Mesothelial cell of epicardium (in vitro differentiated cells): Measurements from ENCODE around the gene NR3C2. TPM values are rescaled to one million over a fixed set of nuclear protein-coding genes. Genes with fewer than 3 reads are reported as not detected.

ENCODE experiments used
- DNase-seq, 2 experiments: peaks; one replicate each; pipeline ENCODE4 v3.0.0; 2021; ENCODE audit warnings: low spot score in 2 of 2; ENCODE audit not compliant: unreplicated experiment in 2 of 2
- H3K27ac Mint-ChIP-seq: 2 replicates; pipeline ENCODE4 v1.8.0; 2021; ENCODE audit warnings: mixed read lengths
- H3K27me3 Mint-ChIP-seq: 2 replicates; pipeline ENCODE4 v1.8.0; 2021; ENCODE audit warnings: low read depth, mixed read lengths
- H3K36me3 Mint-ChIP-seq: 2 replicates; pipeline ENCODE4 v1.8.0; 2021; ENCODE audit warnings: mixed read lengths
- H3K4me1 Mint-ChIP-seq: 2 replicates; pipeline ENCODE4 v1.8.0; 2021; ENCODE audit warnings: mixed read lengths
- H3K4me3 Mint-ChIP-seq: 2 replicates; pipeline ENCODE4 v1.8.0; 2021; ENCODE audit warnings: mild to moderate bottlenecking, moderate library complexity, mixed read lengths
- H3K9me3 Mint-ChIP-seq: 2 replicates; pipeline ENCODE4 v1.8.0; 2021; ENCODE audit warnings: mixed read lengths
- total RNA-seq: library from RNA; stranded (reverse); gene quantifications from 3 replicates; pipeline ENCODE4 v1.2.1, GENCODE V29; 2021
- TF ChIP-seq, protein P1 (sequence below): fragments of 200-600 bp; sonication (generic); IDR thresholded peaks from one replicate; pipeline ENCODE4 v1.5.0; 2021; ENCODE audit warnings: antibody characterized with exemption; ENCODE audit not compliant: unreplicated experiment

NR3C2 gene
- total RNA-seq, 1 donor from 2014 or later, result 5.2 TPM

DNA sequence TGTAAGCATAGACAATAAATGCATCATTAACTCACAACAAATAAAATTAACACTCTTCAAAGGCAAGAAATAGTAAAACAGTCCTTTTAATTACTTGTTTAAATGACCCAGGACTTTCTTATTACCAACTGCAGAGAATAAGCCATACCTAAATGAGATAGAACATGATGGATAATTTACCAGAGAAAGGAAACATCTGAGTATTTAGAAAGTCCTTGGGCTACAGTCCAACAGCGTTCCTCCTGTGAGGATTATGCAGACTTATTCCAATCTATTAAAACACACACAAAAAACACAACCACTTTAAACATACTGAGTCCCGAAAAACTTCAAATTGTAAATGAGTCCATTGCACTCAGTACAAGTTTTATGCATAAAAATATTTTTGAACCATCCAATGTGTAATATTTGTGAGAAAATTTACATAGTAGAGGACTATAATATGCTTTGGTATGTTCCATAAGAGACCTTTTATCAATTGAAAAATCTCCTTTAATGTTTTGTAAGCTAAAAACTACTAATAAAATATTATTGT, 129.2 kb downstream of the NR3C2 start:
- no peak for DNase-seq
- peaks cover 10% of the 10 kb centered on the region for H3K4me1 Mint-ChIP-seq
- no peaks in the 10 kb centered on the region for H3K27me3 Mint-ChIP-seq
- H3K9me3 Mint-ChIP-seq, result no peaks in the 10 kb centered on the region
- H3K27ac Mint-ChIP-seq, result no peak overlapping the region
- TF ChIP-seq, protein P1, sequence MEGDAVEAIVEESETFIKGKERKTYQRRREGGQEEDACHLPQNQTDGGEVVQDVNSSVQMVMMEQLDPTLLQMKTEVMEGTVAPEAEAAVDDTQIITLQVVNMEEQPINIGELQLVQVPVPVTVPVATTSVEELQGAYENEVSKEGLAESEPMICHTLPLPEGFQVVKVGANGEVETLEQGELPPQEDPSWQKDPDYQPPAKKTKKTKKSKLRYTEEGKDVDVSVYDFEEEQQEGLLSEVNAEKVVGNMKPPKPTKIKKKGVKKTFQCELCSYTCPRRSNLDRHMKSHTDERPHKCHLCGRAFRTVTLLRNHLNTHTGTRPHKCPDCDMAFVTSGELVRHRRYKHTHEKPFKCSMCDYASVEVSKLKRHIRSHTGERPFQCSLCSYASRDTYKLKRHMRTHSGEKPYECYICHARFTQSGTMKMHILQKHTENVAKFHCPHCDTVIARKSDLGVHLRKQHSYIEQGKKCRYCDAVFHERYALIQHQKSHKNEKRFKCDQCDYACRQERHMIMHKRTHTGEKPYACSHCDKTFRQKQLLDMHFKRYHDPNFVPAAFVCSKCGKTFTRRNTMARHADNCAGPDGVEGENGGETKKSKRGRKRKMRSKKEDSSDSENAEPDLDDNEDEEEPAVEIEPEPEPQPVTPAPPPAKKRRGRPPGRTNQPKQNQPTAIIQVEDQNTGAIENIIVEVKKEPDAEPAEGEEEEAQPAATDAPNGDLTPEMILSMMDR, result no peak
- H3K4me3 Mint-ChIP-seq, result no peak overlapping the region
- no peaks in the 10 kb centered on the region for H3K36me3 Mint-ChIP-seq

DNA sequence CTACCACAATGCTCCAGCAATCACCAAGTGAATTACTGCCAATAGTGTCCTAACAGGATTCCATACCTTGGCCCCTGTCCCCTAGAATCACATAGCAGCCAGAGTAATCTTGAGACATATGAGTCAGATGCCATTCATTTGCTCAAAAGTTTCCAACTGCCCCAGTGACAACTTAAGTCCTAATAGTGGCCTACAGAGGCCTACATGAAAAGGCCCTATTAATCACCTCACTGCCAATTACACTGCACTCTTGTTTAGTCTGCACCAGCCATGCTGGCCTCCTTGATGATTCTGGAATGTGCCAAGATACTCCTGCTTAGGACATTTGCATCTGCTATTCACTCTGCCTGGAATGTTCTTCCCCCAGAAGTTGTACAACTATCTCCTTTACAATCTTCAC, 130.7 kb downstream of the NR3C2 start:
- Mint-ChIP-seq H3K27ac (no peak overlapping the region), H3K27me3 (no peaks in the 10 kb centered on the region), H3K9me3 (no peaks in the 10 kb centered on the region), H3K4me1 (peaks cover 10% of the 10 kb centered on the region), H3K4me3 (no peak overlapping the region), H3K36me3 (no peaks in the 10 kb centered on the region)
- no peak for DNase-seq
- TF ChIP-seq, protein P1, result no peak

DNA sequence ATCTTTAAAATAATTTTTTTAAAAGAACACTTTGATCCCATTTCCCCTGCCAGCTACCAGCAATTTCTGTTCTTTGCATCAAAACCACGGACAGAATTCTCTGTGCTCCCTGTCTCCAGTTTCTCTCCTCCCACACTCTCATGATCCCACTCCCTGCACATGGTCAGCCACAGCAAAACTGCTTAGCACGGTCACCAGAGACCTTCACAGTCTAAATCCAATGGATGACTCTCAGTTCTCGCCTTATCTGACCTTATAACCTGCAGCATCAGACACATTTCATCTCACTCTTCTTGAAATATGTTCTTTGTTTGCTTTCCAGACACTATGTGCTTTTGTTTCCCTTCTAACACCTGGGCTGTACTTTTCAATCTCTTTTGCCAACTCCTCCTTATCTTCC, 131.5 kb downstream of the NR3C2 start:
- Mint-ChIP-seq H3K4me3 (no peak overlapping the region), H3K9me3 (no peaks in the 10 kb centered on the region), H3K27me3 (no peaks in the 10 kb centered on the region), H3K27ac (no peak overlapping the region), H3K36me3 (no peaks in the 10 kb centered on the region), H3K4me1 (peaks cover 10% of the 10 kb centered on the region)
- TF ChIP-seq, protein P1, result no peak
- no peak for DNase-seq

DNA sequence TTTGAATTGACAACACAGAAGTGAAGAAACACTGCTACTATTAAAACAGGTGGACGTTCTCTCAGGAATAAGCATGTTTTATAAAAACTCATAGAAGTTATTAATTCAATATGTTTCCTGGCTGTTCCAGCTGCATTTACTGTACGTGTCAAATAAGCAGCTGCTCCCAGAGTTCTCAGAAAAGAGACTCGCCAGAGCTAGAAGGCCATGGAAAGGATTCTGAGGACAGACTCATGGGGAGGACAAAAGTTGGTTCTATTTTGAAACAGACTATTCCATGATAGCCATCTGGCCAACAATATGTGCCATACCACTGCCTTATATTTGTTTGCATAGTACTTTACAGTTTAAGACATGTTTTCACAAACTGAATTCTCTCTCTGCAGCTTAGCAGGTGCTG, 136.5 kb downstream of the NR3C2 start:
- no peaks in the 10 kb centered on the region for H3K4me1 Mint-ChIP-seq
- TF ChIP-seq, protein P1, result no peak
- DNase-seq, result no peak
- H3K27me3 Mint-ChIP-seq, result no peaks in the 10 kb centered on the region
- H3K36me3 Mint-ChIP-seq, result peaks cover 3% of the 10 kb centered on the region
- no peak overlapping the region for H3K4me3 Mint-ChIP-seq
- H3K27ac Mint-ChIP-seq, result no peak overlapping the region
- H3K9me3 Mint-ChIP-seq, result peaks cover 16% of the 10 kb centered on the region

DNA sequence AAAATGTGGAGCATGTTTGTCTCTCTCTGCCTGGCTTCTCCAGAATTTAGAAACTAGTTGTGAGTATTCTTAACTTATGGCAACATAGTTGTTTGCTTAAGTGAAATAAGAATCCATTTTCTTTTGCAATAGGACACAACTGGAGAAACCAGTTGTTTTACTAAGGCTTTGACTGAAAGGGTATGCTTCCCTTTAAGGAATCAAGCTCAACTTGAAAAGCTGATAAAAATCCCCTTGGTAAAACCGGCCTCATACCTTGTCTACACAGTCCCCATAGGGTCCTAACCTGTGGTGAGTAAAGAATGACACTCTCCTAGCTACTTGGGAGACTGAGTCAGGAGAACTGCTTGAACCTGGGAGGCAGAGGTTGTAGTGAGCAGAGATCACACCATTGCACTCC, 139.8 kb downstream of the NR3C2 start:
- Mint-ChIP-seq H3K27me3 (no peaks in the 10 kb centered on the region), H3K36me3 (peaks cover 12% of the 10 kb centered on the region), H3K27ac (no peak overlapping the region), H3K4me3 (no peak overlapping the region), H3K9me3 (peaks cover 35% of the 10 kb centered on the region), H3K4me1 (no peaks in the 10 kb centered on the region)
- DNase-seq, result no peak
- TF ChIP-seq, protein P1, result no peak

DNA sequence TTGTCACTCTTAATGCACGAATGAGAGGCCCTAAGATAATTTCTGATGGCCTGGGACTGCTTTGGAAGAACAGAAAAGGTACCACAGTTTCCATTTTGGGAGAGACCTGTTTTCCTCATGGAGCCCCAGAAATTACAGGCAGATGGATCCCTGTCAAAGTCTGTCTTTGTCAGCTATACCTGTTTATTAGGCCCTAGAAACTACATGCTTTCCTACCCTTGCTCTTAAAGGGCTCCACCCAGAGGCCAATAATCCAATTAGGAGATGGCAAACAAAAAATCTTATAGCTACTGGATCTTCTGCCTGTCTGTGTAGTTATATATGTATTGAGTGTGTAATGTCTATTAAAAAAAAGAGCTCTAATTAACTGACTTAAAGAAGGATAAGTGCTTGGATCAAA, 141.3 kb downstream of the NR3C2 start:
- H3K36me3 Mint-ChIP-seq, result peaks cover 12% of the 10 kb centered on the region
- H3K4me3 Mint-ChIP-seq, result no peak overlapping the region
- TF ChIP-seq, protein P1, result no peak
- peaks cover 35% of the 10 kb centered on the region for H3K9me3 Mint-ChIP-seq
- no peak overlapping the region for H3K27ac Mint-ChIP-seq
- no peak for DNase-seq
- no peaks in the 10 kb centered on the region for H3K4me1 Mint-ChIP-seq
- no peaks in the 10 kb centered on the region for H3K27me3 Mint-ChIP-seq
